Kidney (tissue), 14 donors: Measurements from ENCODE around the gene KLC1. TPM values are rescaled to one million over a fixed set of nuclear protein-coding genes. Genes with fewer than 3 reads are reported as not detected.

ENCODE experiments used
- DNase-seq, 5 donors: peaks; one replicate each; pipeline ENCODE4 v3.0.0-alpha.2; 2013 to 2020
- FAIRE-seq: peaks from 2 replicates; lab custom pipeline; 2012; peaks lifted over from hg19 to GRCh38; lab: Jason Lieb, UNC
- H3K27ac ChIP-seq, 2 donors: one replicate each; pipeline ENCODE4 v1.7.0; 2013; ENCODE audit warnings: low read depth in 2 of 2, low read length in 2 of 2, inconsistent platforms in 1 of 2
- H3K27me3 ChIP-seq: one replicate; pipeline ENCODE4 v1.7.1; 2013; ENCODE audit warnings: low read length, inconsistent platforms; ENCODE audit not compliant: control insufficient read depth, insufficient read depth
- H3K36me3 ChIP-seq, 3 donors: one replicate each; pipeline versions ENCODE4 v1.7.0 to v1.7.1; 2013; ENCODE audit warnings: low read length in 3 of 3, control low read depth in 1 of 3, inconsistent platforms in 1 of 3; ENCODE audit not compliant: insufficient read depth in 3 of 3, control insufficient read depth in 2 of 3
- H3K4me1 ChIP-seq, 3 donors: one replicate each; pipeline versions ENCODE4 v1.7.0 to v1.7.1; 2013; ENCODE audit warnings: low read length in 3 of 3, inconsistent platforms in 1 of 3, low read depth in 1 of 3; ENCODE audit not compliant: control insufficient read depth in 2 of 3, insufficient read depth in 2 of 3
- H3K4me3 ChIP-seq, 3 donors: one replicate each; pipeline versions ENCODE4 v1.7.0 to v1.8.1; 2013; ENCODE audit warnings: low read length in 3 of 3, control low read depth in 1 of 3, inconsistent platforms in 1 of 3
- H3K9ac ChIP-seq, 3 donors: one replicate each; pipeline versions ENCODE4 v1.7.0 to v1.7.1; 2013; ENCODE audit warnings: low read length in 3 of 3, control low read depth in 1 of 3, inconsistent platforms in 1 of 3
- H3K9me3 ChIP-seq, 3 donors: one replicate each; pipeline versions ENCODE4 v1.7.0 to v1.7.1; 2013; ENCODE audit warnings: low read length in 3 of 3, control low read depth in 1 of 3, inconsistent platforms in 1 of 3; ENCODE audit not compliant: control insufficient read depth in 2 of 3, insufficient read depth in 1 of 3
- intact Hi-C: fragments of 100-400 bp; cut with DNase I; formaldehyde crosslinking; loops from one replicate; pipeline ENCODE4 v1.11.1; 2022
- polyA plus RNA-seq: library from polyadenylated mRNA; stranded (reverse); fragments of 350-450 nt; fragmentation: Illumina TruSeq; extraction: RNeasy Lipid Tissue Mini Kit (QIAGEN cat#74804); gene quantifications from one replicate; pipeline ENCODE4 v1.2.3, GENCODE V29; 2014; ENCODE audit warnings: low read depth, low replicate concordance; ENCODE audit not compliant: insufficient read depth
- total RNA-seq: library from RNA; stranded (reverse); fragmentation: NEBNext Ultra II Directional; extraction: Animal tissue kit (Norgen Biotek cat#: 25700); gene quantifications from one replicate; pipeline ENCODE4 v1.2.1, GENCODE V29; 2021
- TF ChIP-seq, protein P1 (sequence below): IDR thresholded peaks from 3 replicates; pipeline ENCODE4 v1.5.1; 2012; ENCODE audit warnings: mild to moderate bottlenecking, moderate library complexity, borderline replicate concordance; ENCODE audit not compliant: insufficient read depth; ENCODE audit errors: extremely low read depth
- donor health status: control.
- donor health status: control.
- donor health status: control.
- donor health status: control.
- donor health status: control.
- donor health status: DM: yes; HTN: yes; CAD: no.
- donor health status: Normal renal cell carcinoma (clear cell type).

Gene KLC1
- total and polyA plus RNA-seq, 2 donors from 2014 or later, result 49.8 to 152 TPM

DNA sequence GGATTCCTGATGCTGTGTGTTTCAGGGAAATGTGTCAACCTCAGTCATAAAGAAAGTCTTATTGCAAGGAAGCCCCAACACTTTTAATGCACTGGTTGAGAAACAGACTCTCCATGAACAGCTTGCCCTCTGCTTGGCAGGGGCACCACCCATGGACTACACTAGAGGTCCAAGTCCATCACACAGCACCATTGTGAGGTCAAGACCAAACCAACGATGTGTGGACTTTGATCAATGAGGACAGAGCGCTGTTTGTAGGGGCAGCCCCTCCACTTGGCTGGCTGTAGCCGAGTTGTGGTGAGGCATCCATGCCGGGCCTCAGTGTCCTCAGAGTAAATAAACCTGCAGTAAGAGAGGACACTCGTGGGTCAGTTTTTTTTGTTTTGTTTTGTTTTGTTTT, 116.4 kb downstream of the KLC1 start:
- intact Hi-C loops, result no loop called here
- Histone ChIP-seq H3K4me1 (peaks cover 0 to 5% (median 3%) of the 10 kb centered on the region in 3 donors), H3K9ac (no peak overlapping the region), H3K4me3 (no peak overlapping the region), H3K9me3 (no peaks in the 10 kb centered on the region), H3K27me3 (no peaks in the 10 kb centered on the region), H3K27ac (no peak overlapping the region), H3K36me3 (peaks cover 0 to 16% (median 13%) of the 10 kb centered on the region in 3 donors)
- FAIRE-seq (no peak), DNase-seq (no peak)
- TF ChIP-seq, protein P1, sequence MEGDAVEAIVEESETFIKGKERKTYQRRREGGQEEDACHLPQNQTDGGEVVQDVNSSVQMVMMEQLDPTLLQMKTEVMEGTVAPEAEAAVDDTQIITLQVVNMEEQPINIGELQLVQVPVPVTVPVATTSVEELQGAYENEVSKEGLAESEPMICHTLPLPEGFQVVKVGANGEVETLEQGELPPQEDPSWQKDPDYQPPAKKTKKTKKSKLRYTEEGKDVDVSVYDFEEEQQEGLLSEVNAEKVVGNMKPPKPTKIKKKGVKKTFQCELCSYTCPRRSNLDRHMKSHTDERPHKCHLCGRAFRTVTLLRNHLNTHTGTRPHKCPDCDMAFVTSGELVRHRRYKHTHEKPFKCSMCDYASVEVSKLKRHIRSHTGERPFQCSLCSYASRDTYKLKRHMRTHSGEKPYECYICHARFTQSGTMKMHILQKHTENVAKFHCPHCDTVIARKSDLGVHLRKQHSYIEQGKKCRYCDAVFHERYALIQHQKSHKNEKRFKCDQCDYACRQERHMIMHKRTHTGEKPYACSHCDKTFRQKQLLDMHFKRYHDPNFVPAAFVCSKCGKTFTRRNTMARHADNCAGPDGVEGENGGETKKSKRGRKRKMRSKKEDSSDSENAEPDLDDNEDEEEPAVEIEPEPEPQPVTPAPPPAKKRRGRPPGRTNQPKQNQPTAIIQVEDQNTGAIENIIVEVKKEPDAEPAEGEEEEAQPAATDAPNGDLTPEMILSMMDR, result no peak

DNA sequence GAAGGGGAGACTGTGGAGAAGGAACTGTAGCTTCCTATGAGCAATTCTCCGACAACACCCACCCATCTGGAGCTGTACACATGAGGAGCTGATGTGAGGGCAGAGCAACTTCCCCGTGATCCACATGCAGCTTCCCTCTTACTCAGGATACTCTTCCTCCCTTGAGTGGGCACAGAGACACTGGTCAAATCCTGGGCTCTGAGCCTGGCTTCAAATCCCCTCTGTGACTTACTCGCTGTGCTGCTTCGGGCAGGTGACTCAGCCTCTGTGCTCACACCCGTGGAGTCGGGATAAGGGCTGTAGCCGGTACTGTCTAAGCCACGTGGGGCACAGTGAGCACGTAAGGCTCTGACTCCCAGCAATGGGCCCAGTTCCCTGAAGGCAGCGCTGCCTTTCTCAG, 117.7 kb downstream of the KLC1 start:
- intact Hi-C loops, result no loop called here
- Histone ChIP-seq H3K4me3 (no peak overlapping the region), H3K9ac (no peak overlapping the region), H3K4me1 (peaks cover 0 to 5% (median 0%) of the 10 kb centered on the region in 3 donors), H3K36me3 (peaks cover 0 to 17% (median 13%) of the 10 kb centered on the region in 3 donors), H3K9me3 (no peaks in the 10 kb centered on the region), H3K27ac (no peak overlapping the region), H3K27me3 (no peaks in the 10 kb centered on the region)
- no peak for DNase-seq
- TF ChIP-seq, protein P1, result no peak
- FAIRE-seq, result no peak

DNA sequence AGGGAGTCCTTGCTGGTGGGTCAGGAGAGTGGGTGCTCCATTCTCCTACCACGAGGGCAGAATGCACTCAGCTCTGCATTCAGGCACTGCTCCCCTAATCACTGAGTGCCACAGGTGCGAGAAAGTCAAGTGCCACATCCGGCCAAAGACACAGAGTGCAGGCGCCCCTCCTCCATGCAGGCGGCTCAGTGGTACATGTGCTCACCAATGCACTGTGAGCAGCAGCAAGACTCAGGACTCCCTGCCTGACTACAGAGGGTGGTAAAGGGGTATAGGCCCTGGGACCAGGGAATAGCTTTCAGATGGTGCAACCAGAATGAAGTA, 119.5 kb downstream of the KLC1 start:
- no peak overlapping the region for H3K9ac ChIP-seq
- H3K4me3 ChIP-seq, result no peak overlapping the region
- H3K4me1 ChIP-seq, result peaks cover 0 to 5% (median 0%) of the 10 kb centered on the region in 3 donors
- no peak overlapping the region for H3K27ac ChIP-seq
- intact Hi-C loops, result no loop called here
- FAIRE-seq (no peak), DNase-seq (no peak)
- H3K27me3 ChIP-seq, result no peaks in the 10 kb centered on the region
- peaks cover 0 to 19% (median 13%) of the 10 kb centered on the region in 3 donors for H3K36me3 ChIP-seq
- no peaks in the 10 kb centered on the region for H3K9me3 ChIP-seq
- TF ChIP-seq, protein P1, result no peak

DNA sequence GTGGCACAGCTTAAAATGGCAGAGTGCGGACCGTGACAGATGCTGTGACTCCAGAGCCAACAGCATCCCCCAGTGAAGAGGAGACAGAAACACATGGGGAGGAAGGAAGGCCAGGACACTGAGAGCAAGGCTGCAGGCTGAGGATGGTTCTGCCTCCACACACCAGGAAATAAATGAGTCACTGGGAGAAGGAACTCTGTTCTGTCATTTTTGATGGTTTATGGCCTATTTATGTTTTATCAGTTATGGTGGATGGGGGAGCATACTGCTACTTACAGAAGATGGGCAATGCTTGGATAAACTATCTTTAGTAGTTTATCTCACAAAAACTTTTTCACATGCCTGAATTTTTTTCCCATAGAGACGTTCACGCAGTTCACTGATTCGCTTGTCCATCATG, 120.4 kb downstream of the KLC1 start:
- intact Hi-C loops, result no loop called here
- Histone ChIP-seq H3K4me3 (no peak overlapping the region), H3K36me3 (peaks cover 0 to 19% (median 15%) of the 10 kb centered on the region in 3 donors), H3K9me3 (no peaks in the 10 kb centered on the region), H3K4me1 (peaks cover 0 to 5% (median 0%) of the 10 kb centered on the region in 3 donors), H3K9ac (no peak overlapping the region), H3K27ac (no peak overlapping the region), H3K27me3 (no peaks in the 10 kb centered on the region)
- TF ChIP-seq, protein P1, result no peak
- FAIRE-seq (no peak), DNase-seq (no peak)
